Stimulated activated CD4-positive, alpha-beta T cell treated with anti-CD3 and anti-CD28 coated beads, Interleukin-1b, Interleukin-23, amount 100 ng/mL, for 48 hours (primary cell): Measurements from ENCODE around the gene SERPINB6.
A peak's percentile ranks its signal among the peaks of the same experiment; 100 is the strongest.
"Not testable (repeated sequence)": the region's sequence is repeated elsewhere in the genome, so short reads cannot be mapped to it uniquely, and the experiment has no call there.

Experiments used
- DNase-seq: peaks from one replicate; pipeline ENCODE4 v3.0.0-alpha.2; 2020

Gene SERPINB6

GRCh38 chr6:2976060-2976459, 4.7 kb upstream of the SERPINB6 start:
- no peak for DNase-seq

GRCh38 chr6:2973676-2974075, 2.3 kb upstream of the SERPINB6 start:
- DNase-seq = no peak

GRCh38 chr6:2973180-2973579, 1.8 kb upstream of the SERPINB6 start:
- DNase-seq = not testable (repeated sequence)

- not testable (repeated sequence) for DNase-seq
Measured at GRCh38 chr6:2972685-2973084, 1.3 kb upstream of the SERPINB6 start.

- not testable (repeated sequence) for DNase-seq
Measured at GRCh38 chr6:2972219-2972487, 786 bp upstream of the SERPINB6 start.

- peak; percentile 43 for DNase-seq
Measured at GRCh38 chr6:2970753-2971419, 481 bp downstream of the SERPINB6 start.

GRCh38 chr6:2970034-2970685, 1.2 kb downstream of the SERPINB6 start:
- DNase-seq = no peak

GRCh38 chr6:2969549-2969948, 1.8 kb downstream of the SERPINB6 start:
- no peak for DNase-seq

- DNase-seq = no peak
Measured at GRCh38 chr6:2968600-2969135, 2.7 kb downstream of the SERPINB6 start.

- DNase-seq = no peak
Measured at GRCh38 chr6:2967936-2968335, 3.4 kb downstream of the SERPINB6 start.

GRCh38 chr6:2966347-2966746, 5.0 kb downstream of the SERPINB6 start:
- DNase-seq = no peak

GRCh38 chr6:2964793-2965505, 6.4 kb downstream of the SERPINB6 start:
- DNase-seq = no peak

GRCh38 chr6:2963756-2964155, 7.6 kb downstream of the SERPINB6 start:
- DNase-seq = no peak

GRCh38 chr6:2962636-2963035, 8.7 kb downstream of the SERPINB6 start:
- DNase-seq = no peak

- DNase-seq = no peak
Measured at GRCh38 chr6:2962004-2962403, 9.4 kb downstream of the SERPINB6 start.

GRCh38 chr6:2961506-2961905, 9.9 kb downstream of the SERPINB6 start:
- no peak for DNase-seq

GRCh38 chr6:2960935-2961334, 10.4 kb downstream of the SERPINB6 start:
- no peak for DNase-seq

GRCh38 chr6:2959909-2960719, 11.3 kb downstream of the SERPINB6 start:
- DNase-seq = no peak

- no peak for DNase-seq
Measured at GRCh38 chr6:2958776-2959175, 12.6 kb downstream of the SERPINB6 start.

- DNase-seq = no peak
Measured at GRCh38 chr6:2958331-2958711, 13.0 kb downstream of the SERPINB6 start.

- no peak for DNase-seq
Measured at GRCh38 chr6:2957696-2958330, 13.6 kb downstream of the SERPINB6 start.

- no peak for DNase-seq
Measured at GRCh38 chr6:2956930-2957685, 14.3 kb downstream of the SERPINB6 start.
